Forelimb muscle (tissue), 1 donor: Measurements from ENCODE around the gene PHF21A. TPM values are rescaled to one million over a fixed set of nuclear protein-coding genes. Genes with fewer than 3 reads are reported as not detected.
A peak's percentile ranks its signal among the peaks of the same experiment; 100 is the strongest.
"Not testable (repeated sequence)": the region's sequence is repeated elsewhere in the genome, so short reads cannot be mapped to it uniquely, and the experiment has no call there.

ENCODE experiments used
- DNase-seq: peaks from one replicate; pipeline ENCODE4 v3.0.0-alpha.2; 2013; ENCODE audit warnings: low read depth
- polyA plus RNA-seq: library from polyadenylated mRNA; unstranded; fragments of 120-200 nt; gene quantifications from one replicate; pipeline ENCODE4 v1.2.1, GENCODE V29; 2013; ENCODE audit not compliant: insufficient read length

Gene PHF21A
- polyA plus RNA-seq, 1 donor: 35.7 TPM

DNA sequence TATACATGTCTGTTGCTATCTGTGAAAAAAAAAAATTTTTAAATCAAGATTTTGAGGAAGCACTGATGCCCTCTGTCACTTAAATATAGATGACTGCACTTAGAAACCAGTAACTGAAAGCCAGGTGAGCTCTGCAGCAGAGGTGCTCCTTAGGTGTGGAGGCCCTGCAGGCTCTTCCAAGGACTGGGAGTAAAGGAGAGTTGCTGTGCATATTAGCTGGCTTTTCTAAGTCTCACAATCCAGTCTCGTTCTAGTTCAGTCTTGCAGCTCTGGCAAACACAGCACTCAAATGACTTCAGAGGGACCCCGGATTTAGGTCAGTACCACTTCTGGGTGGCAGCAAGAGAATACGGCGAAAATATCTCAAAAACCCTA, 137.8 kb downstream of the PHF21A start:
- DNase-seq: no peak

DNA sequence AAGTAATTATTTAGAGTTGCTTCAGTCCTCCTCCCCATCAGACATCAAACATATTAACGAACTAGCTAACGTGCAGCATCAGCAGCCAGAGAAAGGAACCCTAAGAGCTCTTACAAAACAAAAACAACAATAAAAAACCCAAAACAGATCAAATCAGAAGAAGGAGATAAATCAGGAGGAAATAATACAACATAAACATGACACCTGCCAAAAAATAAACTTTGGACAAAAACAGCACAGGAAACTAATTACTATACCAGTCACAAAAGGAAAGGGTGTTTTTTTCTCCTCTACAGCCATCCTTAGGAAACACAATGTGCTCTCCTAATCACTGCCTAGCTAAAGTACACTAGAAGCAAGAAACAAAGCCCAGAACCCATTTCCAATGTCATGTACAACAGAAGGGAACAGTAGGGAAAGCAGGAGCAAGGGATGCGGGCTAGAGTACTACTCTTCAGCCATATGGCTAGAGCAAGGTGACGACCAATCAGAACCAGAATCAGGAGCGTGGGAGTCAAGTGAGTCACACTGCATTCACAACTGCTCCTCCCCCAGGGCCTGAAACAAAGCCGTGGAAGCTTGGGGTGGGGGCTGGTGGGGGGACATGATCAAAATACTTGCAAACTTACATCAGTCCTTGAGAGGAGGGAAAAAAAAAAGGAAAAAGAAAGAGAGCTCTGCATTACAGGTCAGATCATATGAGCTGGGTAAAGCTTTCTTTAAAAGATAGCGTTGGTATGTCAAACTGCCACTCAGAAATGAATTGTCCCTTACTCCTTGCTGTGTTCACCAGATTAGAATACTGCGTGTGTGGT, 138.4 kb downstream of the PHF21A start:
- no peak for DNase-seq

DNA sequence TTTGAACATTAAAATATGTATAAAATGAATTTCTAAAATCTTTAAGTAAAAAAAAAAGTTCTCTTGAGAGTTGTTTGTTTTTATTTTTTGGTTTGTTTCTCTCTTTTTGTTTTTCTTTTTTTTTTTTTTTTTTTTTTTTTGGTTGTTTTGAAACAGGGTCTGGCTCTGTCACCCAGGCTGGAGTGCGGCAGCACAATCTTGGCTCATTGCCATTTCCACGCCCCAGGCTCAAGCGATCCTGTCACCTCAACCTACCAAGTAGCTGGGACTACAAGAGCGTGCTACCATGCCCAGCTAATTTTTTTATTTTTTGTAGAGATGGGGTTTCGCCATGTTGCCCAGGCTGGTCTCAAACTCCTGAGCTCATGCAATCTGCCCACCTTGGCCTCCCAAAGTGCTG, 139.4 kb downstream of the PHF21A start:
- not testable (repeated sequence) for DNase-seq

DNA sequence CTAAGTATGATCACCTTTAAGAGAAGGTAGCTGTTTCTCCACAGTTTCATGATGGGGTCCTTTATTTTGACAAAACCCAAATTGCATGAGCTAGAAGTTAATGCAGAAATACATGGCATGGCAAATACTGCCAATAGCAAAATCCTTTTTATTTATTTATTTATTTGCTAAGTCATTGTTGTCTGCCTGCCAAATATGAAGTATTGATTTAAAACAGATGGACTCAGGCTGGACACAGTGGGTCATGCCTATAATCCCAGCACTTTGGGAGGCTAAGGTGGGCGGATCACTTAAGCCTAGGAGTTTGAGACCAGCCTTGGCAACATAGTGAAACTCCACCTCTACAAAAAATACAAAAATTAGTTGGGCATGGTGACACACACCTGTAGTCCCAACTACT, 146.4 kb downstream of the PHF21A start:
- no peak for DNase-seq

DNA sequence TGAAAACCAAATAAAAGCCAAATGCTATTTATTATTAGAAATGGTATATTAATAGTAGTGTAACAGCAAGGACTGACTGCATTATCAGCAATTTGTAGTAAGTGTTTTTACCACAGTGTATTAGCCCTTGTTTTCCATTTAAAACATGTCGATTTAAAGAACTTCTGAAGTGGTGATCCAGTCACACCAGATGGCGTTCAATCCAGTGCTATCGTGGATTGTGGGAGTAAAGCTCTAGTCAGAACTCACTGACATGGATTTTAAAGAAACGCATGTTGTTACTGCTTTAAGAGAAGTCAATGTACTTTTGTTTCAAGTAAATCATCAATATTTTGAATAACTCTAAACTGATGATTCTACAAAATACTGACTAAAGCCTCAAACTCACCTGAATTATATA, 147.7 kb downstream of the PHF21A start:
- no peak for DNase-seq

DNA sequence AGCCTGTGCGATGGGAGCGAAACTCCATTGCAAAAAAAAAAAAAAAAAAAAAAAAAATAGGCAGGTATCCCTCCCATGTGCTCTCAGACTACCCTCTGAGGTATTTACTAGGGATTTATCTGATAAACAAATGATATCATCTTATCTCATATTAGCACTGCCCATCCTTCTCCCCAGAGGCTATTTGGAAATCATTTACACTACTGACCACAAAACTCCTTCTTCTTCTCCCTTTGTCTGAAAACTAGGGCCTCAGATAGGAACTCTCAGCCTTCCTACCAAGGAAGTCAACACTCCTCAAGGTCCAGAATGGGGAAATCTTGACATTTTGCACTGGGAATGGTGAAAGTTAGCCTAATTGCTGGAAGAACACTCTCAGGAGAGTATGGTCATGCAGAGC, 152.4 kb downstream of the PHF21A start:
- no peak for DNase-seq

DNA sequence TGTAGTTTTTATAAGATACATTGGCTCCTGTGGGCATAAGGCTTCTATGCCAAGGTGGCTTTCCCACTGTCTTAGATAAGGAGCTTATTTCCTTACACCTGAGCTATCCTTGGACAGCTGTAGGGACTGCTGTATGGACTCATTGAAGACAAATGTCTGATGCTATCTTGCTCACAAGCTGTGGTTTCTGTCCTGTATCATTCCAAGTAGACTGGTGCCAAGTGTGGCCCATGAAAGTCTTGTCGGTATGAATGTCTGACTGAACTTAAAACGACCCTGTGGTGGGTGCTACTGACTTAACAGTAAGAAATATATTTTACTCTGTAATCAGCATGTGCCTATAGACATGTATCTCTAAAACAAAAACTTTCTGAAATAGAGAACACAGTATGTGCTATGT, 153.7 kb downstream of the PHF21A start:
- no peak for DNase-seq

DNA sequence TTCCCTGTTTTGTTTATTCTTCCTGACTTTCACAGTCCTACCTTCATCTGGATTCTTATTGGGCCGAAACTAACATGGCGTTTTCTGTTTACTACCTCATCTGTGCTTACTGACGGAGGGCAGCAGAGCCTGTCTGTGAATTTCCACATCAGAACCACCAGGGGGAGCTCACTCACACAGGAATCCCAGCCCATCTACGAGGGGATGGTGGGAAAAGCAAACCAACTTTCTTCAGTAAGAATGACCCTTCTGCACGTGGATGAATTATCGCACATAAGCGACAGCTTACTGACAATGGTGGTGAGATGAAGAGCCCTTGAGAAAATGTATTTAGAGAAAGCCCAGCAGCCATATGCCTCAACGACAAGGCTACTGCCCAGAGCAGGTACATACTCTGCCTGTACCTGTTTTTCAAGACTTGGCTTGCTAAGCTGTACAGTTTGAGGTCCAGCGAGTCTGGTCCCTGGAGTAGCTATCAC, 156.3 kb downstream of the PHF21A start:
- peak; percentile 56 for DNase-seq

DNA sequence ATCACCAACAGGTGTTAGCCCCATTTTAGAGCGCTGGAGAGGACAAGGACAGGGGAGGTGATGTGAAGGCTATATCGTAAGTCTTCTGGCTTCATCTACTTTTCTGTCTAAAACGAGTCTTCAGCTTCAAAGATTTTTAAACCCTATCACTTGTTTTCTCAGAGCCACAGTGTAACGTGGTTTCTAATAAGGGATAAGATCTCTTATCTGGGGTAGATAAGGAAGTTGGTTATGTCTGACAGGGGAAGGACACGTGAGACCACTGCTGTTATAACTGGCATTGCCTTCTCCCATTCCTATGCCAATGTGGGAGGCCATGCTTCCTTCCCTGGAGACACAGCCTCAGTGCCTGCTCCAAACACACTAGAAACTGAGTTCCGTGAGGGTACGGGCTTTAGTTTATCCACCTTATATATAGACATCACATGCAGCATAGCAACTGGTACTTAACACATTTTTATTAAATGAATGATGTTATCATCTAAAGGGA, 159.5 kb downstream of the PHF21A start:
- no peak for DNase-seq

DNA sequence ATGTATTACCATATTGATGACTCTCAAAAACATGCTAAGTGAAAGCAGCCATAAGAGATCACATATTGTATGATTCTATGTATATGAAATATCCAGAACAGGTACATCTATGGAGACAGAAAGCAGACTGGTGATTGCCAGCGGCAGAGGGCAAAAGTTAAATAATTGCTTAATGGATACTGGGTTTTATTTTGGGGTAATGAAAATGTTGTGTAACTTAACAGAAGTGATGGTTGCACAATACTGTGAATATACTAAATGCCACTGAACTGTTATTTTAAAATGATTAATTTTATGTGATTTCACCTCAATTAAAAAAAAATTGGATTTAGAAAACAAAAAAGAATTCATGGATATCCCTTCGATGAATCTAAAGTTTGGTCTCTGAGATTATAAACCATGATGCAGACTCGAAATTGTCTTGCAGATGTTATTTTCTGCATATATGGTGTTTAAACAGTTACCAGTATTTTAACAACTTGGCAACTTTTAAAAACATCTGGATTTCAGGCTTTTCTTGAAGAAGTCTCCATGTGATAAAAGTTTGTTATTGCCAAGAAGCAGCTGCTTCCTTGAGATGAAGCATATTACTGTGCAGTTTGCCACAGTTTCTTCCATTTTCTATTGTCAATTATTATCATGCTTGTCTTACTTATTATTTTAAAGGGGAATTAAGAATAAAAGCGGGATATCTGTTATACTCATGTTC, 160.7 kb downstream of the PHF21A start:
- DNase-seq: peak; percentile 68

DNA sequence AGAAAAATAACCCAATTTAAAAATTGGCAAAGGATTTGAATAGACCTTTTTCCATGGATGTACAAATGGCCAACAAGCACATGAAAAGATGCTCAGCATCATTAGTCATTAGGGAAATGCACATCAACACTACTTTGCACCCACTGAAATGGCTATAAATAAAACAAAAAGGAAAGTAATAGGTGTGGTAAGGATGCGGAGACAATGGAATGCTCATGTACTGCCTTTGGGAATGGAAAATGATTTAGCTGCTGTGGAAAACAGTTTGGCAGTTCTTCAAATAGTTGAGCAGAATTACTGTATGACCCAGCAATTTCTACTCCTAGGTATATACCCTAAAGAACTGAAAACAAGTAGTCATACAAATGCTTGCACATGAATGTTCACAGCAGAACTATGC, 161.4 kb downstream of the PHF21A start:
- no peak for DNase-seq

DNA sequence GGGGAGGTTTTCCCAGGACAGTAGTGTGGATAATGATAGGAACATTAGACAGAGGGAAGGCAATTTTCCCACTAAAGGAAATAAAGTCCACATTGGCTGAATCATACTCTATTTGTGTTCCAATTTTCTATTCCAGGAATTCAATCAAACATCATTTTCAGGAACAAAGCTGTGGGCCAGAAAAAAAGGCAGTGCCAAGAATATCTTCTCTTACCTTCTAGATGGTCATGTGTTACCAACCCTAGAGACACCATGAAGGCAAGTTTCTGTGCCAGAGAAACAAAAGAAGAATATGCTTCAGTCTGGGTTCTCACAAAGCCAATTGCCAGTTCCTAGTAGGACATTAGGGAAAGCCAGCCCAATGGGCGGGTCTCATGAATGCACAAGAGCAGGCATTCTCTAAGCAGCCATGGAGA, 171.3 kb downstream of the PHF21A start:
- no peak for DNase-seq

DNA sequence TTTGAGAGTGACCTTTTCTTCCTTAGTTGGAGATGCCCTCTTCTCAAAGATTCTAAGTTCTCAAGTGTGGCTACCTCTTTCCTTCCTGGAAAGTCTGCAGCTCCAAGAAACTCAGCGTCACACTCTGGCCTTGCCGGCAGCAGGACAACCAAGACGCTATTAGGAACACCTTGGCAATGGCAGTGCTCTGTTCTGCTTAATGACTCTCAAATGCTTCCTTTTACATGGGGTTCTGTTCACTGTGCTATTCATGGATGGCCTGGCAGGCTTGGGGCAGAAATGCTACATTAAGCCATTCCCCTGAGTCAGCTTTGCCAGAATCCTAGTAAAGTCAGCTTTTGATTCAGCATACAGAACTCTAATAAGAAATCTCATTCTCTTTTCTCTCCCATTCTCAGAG, 172.9 kb downstream of the PHF21A start:
- no peak for DNase-seq

DNA sequence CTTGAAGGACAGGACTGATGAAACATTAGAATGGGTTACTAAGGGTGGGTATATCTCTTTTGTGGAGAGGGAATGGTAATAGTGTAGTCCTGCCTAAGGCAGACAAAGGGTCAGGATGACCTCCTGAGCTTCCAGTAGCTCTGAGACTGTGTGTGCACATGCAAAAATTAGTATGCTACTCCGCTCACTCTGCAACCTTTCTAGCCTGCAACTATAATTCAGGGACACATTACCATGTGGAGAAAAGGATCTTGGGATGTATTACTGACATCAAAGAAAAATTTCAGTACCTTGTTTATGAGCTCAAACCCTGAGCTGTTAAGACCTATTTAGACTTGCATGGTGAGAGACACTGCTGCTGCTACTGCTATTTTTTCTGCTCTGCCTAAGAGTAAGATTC, 173.4 kb downstream of the PHF21A start:
- no peak for DNase-seq

DNA sequence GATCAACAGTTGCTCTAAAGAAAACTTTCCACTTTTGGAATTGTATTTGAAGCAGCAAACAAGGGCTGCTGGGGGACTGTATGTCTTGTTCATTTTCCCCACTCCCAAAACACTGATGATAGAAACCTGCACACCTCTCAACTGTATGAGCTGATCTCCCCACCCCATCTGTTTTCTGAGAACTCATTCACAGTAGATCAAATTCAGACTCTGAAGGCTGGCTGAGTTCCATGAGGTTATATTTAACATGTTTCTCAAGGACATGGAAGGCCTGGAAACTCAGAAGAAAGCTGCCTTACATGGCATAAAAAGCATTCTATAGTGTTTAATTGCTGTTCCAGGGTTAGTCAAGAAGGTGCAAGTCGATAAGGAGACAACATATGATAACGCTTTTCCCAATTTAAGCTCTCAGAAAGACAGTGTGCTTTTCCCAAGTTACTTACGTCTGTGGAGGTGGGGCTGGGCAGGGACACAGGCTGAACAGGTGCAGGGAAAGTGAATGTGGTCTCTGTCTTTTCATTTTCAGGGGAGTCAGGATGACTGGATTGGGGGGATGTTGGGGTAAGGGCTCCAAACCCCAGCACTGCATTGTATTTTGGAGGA, 175.8 kb downstream of the PHF21A start:
- no peak for DNase-seq

DNA sequence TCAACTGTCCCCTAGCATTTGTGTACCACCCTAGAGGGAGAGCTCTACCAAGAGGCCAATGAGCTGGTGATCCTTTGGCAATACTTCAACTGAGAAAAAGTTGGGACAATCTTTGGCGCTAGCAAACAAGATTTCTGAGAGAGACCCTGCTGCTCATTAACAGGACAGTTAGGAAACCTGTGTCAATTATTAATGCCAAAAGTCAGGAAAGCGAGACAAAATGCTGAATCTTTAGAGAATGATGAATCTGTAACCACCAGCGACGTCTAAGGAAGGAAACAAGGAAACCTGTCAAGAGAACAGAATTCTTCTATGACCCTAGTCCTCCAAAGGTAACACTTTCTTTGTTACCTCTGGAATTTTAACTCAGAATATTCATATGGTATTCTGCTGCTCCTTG, 178.9 kb downstream of the PHF21A start:
- DNase-seq: no peak

DNA sequence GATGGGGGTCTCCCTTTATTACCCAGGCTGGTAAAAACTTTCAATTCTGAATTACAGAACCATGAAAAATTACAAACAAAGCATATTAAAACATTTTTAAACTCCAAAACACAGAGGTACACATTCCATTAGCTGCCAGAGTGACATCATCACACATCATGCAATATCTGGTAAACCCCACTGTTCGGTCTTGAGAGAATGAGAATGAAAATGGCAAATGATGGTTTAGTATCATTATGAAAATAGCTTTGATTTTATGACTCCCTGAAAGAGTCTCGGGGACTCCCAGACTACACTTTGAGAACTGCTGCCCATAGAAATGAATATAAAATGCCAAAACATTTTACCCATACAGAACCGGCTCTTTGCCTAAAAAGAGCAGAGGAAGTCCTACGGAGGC, 180.0 kb downstream of the PHF21A start:
- no peak for DNase-seq

DNA sequence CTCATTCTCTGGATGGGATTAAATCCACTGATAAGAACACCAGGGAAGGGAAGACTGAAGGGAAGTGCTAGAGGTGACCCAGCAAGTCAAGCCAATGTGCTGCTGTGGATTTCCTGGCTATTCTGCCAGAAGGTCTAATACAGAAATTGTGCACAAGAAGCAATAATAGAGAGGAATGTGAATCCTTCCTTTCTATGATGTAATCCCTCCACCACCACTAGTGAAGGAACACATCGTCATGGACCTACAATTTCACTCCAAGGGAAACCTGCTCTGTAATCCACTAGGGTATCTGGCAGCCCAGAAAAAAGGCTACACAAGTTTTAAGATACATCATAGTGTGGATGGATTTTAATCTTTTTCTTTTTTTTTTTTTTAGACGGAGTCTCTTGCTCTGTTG, 181.4 kb downstream of the PHF21A start:
- no peak for DNase-seq

DNA sequence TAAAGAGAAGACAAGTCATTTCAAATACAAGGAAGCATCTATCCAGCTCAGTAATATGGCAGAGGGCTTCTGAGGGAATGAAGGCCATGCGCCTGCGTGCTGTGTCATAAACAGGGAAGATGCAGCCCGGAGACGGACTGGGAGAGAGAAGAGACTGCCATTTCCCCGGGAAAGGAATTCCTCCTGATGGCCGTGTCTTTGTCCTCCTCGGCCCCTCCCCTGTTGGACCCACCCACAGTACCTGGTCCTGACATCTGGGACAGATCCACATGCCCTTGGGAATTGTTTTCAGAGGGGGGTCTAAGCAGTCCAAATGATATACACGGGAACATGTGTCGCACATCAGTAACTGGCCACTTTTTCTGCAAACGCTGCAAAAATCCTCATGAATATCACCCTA, 183.3 kb downstream of the PHF21A start:
- no peak for DNase-seq

DNA sequence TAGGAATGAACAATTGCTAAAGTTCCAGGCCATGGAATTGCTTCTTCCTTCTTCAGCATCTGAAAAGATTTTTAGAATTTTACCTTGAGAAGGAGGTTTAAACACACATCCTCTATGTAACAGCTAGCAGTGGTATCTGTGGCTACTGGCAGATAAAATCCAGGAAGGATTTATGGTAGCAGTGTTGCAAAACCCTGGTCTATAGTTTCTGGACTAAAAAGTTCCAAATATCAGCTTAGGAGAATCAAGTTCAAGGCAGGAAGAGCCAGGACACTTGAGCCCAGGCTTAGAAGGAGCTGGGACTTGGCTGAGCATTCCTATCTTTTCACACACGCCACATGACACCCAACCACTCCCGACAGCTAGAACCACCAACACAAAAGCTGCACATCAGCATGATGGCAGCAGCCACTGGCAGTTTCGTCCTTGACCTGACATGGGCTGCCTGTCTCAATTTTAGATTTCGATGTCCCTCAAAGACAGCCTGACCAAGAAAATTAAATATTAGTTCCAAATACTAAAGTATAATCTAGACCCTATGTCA, 184.7 kb downstream of the PHF21A start:
- DNase-seq: no peak

DNA sequence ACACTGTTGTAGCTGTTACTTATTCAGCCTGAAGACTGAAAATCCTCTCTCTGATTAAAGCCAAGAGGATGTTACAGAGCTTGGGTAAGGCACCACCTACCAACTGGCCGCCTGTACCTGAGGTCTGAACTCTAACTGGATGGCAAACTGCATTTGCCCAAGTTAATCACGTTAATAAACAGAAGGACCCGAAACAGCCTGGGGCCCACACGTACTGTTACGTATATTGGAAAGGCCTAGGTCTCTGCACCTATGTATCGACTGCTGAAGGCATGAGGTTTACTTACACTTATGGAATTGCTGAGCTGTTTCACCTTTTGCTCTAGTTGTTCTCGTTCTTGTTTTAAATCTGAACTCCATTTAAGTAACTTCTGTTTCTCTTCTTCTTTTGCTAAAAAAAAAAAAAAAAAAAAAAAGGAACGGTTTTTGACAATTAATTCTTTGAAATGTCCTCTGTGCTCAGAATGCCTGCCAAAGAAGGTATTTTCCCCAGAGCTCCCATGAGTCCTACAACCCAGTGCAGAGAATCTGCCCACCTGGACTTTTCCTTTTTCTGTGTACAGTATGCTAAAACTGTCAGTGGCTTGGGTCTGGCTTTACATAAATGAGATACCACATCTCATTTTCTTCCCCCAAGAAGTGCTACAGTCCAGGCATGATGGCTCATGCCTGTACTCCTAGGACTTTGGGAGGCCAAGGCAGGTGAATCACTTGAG, 185.7 kb downstream of the PHF21A start:
- no peak for DNase-seq
